ENCODE measurements around the gene FAM89A.
A peak's percentile ranks its signal among the peaks of the same experiment; 100 is the strongest.

Gene FAM89A

DNA sequence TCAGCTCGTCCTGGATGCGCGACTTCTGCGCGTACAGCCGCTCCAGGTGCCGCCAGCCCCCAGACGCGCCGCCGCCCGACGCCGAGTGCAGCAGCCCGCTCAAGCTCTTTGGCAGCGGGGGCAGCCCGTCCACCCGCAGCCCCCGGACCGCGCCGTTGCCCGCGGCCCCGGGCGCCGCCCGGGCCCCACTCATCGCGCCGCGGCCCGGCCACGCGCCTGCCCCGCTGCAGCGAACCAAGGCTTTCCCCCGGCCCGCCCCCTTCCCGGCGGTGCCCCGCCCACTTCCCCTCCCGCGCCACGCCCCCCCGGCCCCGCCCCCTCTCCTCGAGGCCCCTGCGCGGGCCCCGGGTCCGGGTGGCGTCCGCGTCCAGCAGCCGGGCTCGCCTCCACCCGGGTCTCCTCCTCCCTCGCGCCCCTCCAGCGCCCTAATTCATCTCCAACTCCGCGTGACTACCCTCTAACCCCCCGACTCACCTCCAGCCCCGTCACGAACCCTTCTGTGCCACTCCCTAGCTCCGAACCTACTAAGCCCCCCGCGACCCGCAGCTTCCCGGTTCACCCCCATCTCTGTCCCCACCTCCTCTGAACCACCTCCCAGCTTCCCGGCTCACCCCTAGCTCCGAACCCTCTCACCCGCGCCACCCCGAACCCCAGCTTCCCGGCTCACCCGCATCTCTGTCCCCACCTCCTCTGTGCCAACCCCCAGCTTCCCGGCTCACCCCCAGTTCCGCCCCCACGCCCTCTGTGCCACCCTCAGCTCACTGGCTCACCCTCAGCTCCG lies at the start of gene FAM89A:
TSS of gene FAM89A (minus strand) at position 236 of the 781 bp plus-strand sequence. CDS start at position 193, 43 bp downstream.
- FAIRE-seq: no peak
- DNase-seq (ENCODE audit: low spot score): no peak

DNA sequence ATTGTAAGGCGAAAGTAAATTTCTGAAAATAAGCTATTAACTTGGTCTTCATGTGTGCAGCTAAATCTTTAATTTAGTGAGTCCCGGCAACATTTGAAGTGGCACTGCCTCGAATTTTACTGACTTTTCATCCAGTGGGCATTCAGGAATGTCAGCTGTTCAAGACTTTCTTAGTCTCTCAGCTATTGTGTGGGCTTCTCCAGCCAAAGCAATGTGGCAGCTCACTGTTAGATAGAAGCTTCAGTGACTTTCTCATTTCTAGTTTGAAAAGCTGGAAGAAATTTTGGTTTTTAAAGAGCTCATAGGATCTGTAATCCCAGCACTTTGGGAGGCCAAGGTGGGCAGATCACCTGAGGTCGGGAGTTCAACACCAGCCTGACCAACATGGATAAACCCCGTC lies 44.3 kb upstream of the FAM89A start:
- FAIRE-seq (no peak), DNase-seq (ENCODE audit: low spot score) (no peak)

DNA sequence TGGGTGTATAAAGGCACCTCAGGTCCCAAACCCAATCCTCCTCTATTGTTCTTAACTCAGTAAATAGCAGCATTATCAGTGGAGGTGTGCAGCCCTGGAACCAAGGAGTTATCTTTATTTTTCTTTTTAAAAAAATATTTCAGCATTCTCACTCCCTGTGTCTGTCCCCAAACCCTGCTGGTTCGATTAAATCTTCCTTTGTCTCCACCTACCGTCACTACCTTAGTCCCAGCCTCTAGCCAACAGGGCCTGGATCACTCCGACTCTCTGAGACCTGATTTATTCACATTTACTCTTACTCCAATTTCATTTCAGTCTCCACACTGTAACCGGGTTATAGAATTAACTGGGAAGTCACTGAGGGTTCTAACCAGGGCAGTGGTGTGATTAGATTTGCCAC lies 39.1 kb upstream of the FAM89A start:
- DNase-seq (ENCODE audit: low spot score) (no peak), FAIRE-seq (no peak)

DNA sequence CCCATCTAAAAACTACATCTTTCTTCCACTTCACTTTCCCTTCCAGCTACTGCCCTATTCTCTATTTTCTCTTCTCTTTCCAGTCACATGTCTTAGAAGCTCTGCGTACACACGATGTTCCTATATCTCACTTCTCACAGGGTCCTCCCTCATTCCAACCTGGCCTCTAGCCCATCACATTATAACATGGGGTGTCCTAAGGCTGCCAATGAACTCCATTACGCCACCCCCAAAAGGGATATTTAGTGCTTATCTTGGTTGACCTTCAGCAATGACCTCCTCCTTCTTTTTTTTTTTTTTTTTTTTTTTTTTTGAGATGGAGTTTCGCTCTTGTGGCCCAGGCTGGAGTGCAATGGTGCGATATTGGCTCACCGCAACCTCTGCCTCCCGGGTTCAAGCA lies 38.2 kb upstream of the FAM89A start:
- no peak for DNase-seq (ENCODE audit: low spot score)
- no peak for FAIRE-seq

DNA sequence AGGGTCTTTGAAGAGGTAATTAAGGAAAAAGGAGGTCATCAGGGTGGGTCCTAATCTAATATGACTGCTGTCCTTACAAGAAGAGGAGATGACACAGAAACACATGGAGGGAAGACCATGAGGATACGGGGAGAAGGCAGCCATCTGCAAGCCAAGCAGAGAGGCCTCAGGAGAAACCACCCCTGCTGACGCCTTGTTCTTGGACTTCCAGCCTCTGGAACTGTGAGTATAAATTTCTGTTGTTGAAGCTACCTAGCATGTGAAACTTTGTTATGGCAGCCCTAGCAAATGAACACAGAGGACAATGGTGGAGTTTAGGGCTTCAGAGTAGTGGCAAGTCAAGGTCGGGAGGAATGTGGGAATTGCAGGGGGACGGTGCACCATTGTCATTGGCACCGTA lies 36.7 kb upstream of the FAM89A start:
- DNase-seq (ENCODE audit: low spot score) (no peak), FAIRE-seq (no peak)

DNA sequence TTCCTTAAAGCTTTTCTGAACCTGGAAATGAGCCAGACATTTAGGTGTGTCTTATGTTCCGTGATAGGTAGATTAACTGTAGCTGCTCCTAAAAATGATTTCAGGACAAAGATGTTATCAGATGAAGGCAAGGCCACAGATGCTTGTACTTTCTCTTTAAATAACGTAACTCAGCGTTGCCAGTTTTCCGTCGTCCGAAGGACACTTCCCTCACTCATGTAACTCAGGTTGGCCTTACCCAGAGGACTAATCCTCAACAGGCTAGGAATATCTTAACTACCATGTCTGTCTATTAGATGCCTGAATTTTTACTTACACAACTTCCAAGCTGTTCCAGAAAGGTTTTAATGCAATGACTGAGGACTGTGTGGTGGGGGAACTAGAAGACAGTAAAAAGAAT lies 35.4 kb upstream of the FAM89A start:
- DNase-seq (ENCODE audit: low spot score) (no peak), FAIRE-seq (no peak)

DNA sequence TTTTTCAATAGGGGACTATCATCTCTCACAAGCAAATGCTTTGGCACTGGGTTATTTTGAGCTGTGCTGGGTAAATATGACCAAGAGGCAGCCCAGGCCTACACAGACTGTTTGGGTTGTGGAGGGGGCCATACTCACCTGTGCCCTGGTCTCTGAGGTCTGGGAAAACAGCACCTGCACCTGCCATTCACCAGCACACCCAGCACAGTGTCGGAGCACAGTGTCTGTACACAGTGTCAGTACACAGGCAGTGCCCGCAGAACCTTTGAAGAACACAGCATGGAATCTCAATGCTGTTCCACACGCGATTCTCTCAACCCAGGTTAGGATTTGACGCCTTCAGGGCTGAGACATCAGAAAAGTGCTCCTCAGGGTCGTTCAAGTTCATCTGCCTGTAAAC lies 35.0 kb upstream of the FAM89A start:
- no peak for FAIRE-seq
- DNase-seq (ENCODE audit: low spot score): no peak

DNA sequence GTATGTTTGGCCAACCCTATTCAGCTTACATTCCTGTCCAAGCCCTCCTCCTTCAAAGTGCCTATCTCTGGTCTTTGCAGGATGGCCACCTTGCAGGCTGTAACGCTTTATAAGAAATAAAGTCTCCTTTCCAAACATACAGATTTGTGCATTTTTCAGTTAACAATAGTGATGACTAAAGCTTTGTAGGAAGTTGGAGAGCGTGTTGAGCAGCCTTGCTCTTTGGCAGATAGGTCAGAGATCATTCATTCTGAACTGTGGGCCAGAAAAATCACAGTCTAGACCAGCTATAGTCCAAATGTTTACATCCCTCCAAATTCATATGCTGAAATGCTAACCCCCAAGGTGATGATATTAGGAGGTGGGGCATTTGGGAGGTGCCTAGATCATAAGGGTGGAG lies 34.0 kb upstream of the FAM89A start:
- no peak for FAIRE-seq
- no peak for DNase-seq (ENCODE audit: low spot score)

DNA sequence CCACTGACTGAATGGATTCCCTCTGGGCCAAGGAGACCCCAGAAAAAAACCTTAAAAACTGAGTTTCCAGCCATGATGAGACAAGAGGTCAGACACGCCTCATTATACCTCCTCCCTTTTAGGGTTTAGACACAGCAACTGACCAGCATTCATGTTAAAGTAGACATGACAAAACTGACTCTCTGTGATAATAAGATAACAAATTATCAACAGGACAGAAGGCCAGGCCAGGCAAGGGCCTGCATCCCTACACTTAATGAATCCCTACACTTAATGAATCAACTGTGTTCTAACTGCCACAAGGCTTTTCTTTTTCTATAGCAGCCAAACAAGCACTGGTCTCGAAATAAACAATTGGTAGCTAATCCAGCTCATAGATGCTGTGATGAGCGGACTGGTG lies 33.3 kb upstream of the FAM89A start:
- DNase-seq (ENCODE audit: low spot score): no peak
- FAIRE-seq: no peak

DNA sequence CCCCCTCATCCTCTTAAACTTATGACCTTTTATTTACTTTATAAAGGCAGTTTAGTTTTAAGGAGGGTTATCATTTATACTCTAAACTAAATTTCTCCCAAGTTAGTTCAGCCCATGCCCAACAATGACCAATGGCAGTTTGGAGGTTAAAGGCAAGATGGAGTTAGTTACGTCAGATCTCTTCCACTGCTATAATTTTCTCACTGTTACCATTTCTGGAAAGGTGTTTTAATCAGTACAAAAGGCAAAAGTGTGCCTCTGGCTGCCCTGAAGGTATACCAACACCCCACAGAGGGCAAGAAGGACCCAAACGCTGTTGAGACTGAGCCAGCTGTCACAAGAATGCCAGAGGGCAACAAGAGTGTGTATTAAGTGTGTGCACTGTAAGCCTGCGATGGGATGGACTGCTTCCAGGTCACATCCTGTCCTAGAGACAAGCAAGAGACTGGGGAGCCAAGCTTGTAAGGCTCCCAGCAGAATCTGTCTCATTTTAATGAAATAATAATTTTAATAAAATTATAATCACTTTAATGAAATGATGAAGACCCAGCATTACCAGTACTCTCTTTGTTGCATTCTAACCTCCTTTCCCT lies 32.5 kb upstream of the FAM89A start:
- FAIRE-seq (no peak), DNase-seq (ENCODE audit: low spot score) (no peak)

DNA sequence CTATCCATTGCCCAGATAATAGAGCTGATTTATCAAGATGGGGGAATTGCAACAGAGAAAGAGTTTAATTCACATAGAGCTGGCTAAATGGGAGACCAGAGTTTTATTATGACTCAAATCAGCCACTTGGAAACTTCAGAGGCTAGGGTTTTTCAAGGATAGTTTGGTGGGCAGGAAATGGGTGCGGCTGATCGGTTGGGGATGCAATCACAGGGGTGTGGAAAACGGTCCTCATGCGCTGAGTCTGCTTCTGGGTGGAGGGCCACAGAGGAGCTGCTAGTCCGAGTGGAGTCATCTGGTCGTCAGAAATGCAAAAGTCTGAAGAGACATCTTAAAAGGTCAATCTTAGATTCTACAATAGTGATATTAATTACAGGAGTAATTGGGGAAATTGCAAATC lies 32.0 kb upstream of the FAM89A start:
- FAIRE-seq: no peak
- no peak for DNase-seq (ENCODE audit: low spot score)

DNA sequence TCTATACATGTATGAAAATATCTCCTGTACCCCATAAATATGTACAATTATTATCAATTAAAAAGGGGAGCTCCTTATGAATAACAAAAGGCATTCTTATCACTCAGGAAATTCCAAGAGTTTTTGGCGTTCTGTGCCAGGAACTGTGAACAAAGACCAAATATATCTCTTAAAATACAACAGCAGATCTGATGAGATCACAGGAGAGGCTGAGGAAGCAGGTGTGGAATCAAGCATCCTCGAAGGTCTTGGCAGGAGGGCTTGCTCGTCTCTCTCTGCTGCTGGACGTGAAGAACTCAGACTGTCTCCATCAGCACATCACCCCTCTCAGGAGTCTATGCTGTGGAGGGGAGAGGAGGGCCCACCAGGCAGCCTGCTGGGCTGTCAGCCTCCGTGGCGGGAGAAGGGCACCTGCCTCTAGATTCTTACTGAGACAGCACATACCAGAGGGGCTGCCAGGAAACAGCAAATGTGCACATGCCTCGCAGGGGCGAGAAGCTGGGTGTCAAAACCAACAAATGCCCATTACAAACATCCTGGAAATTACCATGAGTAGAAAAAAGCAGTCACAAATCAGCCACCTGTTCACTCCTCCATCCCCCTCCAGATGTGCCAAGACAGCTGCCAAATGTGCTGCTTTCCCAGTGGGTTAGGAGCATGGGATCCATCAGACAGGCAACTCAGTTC lies 30.8 kb upstream of the FAM89A start:
- FAIRE-seq (no peak), DNase-seq (ENCODE audit: low spot score) (no peak)

DNA sequence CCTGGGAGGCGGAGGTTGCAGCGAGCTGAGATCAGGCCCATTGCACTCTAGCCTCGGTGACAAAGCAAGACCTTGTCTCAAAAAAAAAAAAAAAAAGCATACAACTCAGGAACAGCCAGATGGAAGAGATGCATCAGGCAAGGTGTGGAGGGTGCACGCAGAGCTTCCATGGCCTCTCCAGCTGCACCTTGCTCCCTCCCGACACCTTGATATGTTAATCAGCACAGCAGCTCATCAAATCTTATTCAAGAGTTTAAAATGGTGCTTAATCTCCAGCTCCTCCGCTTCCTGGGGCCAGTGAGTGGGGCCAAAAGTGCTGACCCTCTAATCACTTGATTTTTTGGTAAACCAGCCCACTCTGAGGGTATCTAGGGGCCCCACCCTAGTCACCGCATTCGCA lies 29.3 kb upstream of the FAM89A start:
- no peak for DNase-seq (ENCODE audit: low spot score)
- no peak for FAIRE-seq

DNA sequence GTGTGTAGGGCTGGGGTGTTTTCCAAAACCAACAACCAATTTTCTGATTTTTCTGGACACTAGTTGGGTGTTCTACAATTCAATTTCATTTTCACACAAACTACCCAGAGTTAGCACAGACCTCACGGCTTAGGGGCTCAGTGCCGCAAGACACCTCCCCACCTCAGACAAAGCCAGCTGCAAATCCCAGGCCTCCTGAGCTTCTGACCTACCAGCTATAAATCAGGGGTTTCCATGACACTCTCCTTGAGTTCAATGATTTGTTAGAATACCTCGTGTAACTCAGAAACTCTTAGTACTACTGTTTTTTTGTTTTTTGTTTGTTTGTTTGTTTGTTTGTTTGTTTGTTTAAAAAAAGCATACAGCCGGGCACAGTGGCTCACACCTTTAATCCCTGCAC lies 28.7 kb upstream of the FAM89A start:
- FAIRE-seq (no peak), DNase-seq (ENCODE audit: low spot score) (no peak)

DNA sequence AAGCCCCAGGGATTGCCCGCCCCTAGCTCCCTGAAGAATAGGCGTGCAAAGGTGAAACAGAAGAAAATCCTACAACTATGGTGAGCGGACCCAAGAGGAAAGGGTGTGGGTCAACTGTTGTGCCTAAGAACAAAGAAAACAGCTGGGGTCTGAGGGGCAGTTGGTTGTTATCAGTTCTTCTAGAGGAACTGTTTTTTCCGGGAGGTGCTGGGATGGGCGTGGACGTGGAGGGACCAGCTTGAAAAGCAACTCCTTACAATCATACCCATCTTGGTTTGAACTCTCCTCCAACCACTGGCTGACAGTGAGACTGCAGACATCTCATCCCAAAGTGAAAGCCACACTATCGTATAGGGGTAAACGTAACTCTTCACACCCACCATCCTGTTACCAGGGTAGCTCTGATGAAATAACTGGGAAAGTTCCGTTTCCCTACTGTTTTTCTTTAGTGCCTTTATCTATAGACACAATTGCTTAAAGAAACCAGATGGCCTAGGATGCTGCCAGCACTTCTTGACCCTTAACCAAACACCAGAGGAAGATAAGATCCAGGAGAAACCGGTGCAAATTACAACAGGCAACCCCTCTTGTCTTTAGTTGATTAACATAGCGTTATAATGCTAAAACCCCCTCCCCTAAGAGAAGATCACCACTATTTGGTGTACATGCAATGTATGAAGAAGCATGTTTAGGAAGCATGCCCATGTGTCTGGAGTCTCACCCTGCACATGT lies 25.6 kb upstream of the FAM89A start:
- FAIRE-seq (no peak), DNase-seq (ENCODE audit: low spot score) (no peak)

DNA sequence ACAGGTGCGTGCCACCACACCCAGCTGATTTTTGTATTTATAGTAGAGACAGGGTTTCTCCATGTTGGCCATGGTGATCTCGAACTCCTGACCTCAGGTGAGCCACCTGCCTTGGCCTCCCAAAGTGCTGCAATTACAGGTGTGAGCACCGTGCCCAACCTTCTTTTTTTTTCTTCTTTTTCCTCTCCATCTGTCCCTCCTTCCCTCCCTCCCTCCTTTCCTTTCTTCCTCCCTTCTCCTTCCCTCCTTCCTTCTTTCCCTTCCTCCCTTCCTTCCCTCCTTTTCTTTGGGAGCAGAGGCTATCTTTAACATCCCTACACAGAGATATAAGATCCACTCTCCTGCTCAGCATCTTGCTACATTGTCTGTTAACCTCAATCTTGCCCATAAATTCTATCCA lies 24.4 kb upstream of the FAM89A start:
- FAIRE-seq: no peak
- DNase-seq (ENCODE audit: low spot score): no peak

DNA sequence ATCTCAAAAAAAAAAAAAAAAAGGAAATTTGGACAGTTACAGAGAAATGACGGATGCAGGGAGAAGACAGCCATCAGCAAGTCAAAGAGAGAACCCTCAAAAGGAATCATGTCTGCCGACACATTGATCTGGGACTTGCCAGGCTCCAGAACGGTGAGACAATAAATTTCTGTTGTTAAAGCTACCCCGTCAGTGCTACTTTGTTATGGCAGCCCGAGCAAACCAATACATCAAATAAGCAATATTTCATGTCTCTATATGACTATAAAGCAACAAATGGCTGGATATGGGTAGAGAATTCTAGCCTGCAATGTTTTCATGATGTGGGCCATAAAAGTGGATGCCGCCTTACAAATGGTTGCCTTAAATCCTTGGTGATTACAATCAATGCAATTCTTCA lies 23.3 kb upstream of the FAM89A start:
- DNase-seq (ENCODE audit: low spot score) (no peak), FAIRE-seq (no peak)

DNA sequence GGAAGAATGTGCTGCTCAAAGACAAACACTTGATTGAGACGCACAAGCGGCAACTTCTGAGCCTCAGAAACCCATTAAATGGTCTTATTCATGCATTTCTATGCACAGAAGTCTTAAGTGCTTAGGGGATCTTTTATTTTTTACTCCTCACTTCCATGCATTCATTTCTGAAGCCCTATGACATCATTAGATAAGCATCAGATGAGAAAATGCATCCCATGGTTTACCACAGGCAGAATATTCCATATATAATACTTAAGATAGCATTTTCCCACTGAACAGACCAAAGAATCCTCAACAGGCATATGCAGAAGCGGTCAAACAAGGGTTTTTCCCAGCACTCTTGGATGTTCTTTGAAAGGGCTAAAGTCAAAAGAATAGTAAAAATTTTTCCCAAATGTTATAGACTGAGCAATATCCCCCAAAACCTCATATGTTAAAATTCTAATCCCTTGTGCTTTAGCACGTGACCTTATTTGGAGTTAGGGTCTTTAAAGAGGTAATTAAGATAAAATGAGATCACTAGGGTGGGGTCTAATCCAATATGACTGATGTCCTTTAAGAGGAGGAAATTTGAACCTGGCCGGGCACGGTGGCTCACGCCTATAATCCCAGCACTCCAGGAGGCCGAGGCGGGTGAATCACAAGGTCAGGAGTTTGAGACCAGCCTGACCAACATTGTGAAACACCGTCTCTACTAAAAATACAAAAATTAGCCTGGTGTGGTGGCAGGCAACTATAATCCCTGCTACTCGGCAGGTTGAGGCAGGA lies 22.6 kb upstream of the FAM89A start:
- no peak for DNase-seq (ENCODE audit: low spot score)

DNA sequence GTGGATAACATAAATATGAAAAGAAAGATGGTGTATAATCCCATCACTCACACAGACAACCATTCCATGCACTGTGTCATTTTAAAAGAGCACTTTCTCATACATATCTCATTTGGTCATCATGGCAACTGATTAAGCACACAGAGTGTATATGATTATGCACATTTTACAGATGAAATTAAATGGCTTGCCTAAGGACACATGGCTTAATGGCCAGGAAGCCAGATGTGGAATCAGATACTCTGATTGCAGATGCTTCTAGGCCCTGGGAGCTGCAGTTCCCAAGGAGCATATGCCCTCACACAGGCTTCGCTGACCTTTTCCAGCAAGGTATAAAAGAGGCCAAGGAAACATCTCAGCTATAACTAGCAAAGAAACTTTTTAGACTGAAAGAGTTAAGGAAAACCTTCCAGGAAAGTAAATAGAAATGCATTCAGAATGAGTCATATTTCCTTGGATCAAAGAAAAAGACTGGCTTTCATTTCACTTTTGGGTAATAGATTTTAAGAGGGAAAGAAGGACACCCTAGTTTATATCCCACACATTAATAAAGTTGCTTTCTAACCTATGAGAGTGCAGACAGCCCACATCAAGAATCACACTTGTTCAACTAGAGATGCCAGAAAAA lies 19.6 kb upstream of the FAM89A start:
- no peak for FAIRE-seq
- DNase-seq (ENCODE audit: low spot score): no peak

More for the DNA sequence above, 22.6 kb upstream of the FAM89A start:
- FAIRE-seq: no peak

DNA sequence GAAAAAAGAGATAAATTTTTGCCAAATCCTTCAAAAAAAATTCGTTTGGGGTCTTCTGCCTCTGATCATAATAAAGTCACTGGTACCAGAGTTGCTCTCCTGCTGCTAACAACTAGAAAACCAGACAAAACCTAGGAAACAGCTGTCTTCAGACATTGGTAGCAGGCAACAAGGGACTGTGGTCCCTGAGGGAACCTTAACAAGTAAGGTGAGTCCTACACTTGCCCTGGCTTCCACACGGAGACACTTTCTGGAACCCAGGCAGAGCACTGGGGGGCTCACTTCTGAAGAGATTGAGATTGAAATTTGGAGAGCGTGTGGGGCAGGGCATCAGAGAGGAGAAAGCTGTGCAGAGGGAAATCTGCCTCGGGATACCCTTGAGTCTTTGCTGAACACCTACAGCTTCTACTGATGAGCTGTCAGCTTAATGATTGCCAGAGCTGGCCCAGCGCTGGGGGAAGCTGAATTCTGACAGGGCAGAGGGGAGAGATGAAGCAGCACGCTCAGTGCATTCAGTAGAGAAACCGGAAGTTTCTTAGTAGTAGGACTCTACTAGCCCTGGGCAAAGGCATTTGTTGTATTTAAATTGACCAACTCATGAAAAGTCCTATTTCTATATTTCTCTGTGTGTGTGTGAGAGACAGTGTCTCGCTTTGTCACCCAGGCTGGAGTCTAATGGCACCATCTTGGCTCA lies 18.5 kb upstream of the FAM89A start:
- DNase-seq (ENCODE audit: low spot score) (peak; percentile 69), FAIRE-seq (peak; percentile 87)

Measured in RCC 7860 (cell line).